SW480 (cell line): ENCODE measurements around the gene GATAD2B.
"Not testable (repeated sequence)": the region's sequence is repeated elsewhere in the genome, so short reads cannot be mapped to it uniquely, and the experiment has no call there.

Source experiments
- DNase-seq: peaks from one replicate; pipeline ENCODE4 v3.0.0-alpha.2; 2016; ENCODE audit warnings: low spot score

Gene GATAD2B

GRCh38 chr1:153929981-153930948 lies 7.5 kb upstream of the GATAD2B start:
- DNase-seq: no peak

DNA sequence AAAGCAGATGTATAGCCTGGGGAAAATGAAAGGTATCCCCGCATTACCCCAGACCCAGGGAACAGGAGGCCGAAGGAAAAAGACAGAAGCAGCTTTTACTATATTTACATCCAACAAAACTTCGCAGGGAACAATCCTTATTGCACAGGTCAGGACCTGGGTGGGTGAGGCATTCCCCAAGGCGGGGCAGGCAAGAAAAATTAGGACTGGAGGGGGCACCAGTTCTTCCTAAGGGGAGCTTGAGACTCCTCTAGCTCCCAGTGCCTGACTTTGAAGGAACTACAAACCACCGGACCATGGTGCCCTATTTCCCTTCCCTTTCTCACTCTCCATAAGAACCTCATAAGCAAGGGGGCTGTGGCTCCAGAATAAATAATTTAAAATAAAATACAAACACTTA lies 6.7 kb upstream of the GATAD2B start:
- no peak for DNase-seq

GRCh38 chr1:153928791-153929341 lies 6.1 kb upstream of the GATAD2B start:
- no peak for DNase-seq

DNA sequence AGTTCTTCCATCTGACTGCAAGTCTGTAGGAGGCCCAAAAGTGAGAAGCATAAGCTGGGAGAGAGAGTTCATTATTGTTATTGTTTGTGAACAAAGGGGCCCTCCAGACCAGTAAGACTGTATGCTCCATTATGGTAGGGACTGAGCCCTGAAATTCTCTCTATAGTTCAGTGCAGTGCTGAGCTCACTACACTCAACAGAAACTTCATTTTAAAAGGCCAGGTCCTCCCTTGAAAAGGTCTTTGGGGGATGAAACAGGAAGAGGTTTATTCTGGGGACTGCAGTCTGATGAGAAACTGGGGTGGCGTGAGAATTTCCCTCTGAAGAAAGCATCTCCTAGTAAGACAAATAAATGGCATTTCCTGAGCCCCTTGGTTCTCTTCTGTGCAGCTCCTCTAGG lies 5.5 kb upstream of the GATAD2B start:
- no peak for DNase-seq

DNA sequence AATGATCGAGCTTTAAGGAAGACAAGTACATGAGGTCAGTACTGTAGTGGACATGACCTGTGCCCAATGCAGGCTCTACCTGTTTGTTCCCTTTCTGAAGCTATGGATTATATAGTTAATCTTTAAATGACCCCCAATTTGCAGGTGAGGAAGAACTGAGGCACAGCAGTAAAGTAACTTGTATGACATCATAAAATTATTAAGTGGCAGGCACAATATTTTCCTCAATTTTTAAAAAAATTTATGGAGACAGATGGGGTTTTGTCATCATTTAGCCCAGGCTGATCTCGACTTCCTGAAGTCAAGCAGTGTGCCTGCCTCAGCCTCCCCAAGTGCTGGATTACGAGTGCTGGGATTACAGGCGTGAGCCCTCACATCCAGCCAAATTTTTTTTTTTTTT lies 3.6 kb upstream of the GATAD2B start:
- DNase-seq: no peak

DNA sequence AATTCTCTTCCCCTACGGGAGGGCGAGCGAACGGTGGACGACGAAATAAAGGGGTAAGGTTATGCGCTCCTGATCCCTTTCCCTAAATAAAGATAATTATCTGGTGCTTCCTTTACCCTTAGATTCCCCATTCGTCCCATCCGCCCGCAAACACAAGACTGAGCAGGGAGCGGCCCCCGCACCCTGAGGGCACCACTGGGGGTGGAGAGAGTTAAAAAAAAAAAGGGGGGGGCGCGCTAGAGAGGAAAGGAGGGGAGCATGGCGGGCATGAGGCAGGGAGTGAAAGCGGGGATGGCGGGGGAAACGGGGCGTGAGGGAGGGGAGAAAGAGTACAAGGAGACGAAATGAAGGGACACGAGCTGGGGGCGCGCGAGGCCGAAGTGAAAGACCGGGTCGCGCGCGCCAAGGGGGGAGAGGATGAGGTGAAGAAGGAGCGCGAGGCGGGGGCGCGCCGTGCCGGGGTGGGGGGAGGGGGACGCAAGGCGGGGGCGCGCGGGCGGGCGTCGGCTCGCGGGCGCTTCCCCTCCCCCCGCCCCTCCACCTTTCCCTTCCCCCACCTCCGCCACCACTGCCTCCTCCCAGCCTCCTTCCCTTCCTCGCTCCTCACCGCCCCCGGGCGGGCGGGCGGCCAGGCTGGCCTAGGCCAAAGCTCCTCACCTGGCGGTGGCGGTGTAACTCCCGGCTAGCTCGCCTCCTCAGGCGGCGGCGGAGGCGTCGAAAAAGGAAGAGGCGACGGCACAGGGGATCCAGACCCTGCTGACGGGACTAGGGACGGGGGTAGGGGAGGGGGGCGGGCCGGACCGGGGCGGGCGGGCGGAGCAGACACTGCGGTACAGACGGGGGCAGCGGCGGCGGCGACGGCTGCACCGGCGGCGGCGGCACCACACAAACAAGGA lies 448 bp downstream of the GATAD2B start:
- DNase-seq: peak; percentile 76

DNA sequence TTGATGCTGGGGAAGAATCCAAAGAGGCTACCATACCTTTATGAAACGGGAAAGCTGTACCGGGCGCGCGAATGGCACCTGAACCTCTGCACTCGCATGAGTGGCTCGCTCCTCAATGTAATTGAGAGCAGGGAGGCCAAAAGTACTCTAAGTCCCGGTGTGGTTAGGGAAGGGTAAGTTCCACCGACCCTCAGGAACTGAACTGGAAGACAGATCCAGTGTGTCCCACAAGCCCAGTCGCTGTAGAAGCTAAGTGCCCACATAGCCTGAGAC lies 1.0 kb downstream of the GATAD2B start:
- DNase-seq: peak; percentile 22

GRCh38 chr1:153921080-153921802 lies 1.5 kb downstream of the GATAD2B start:
- DNase-seq: no peak

- no peak for DNase-seq
These were observed 2.6 kb downstream of the GATAD2B start for GRCh38 chr1:153919876-153920852.

DNA sequence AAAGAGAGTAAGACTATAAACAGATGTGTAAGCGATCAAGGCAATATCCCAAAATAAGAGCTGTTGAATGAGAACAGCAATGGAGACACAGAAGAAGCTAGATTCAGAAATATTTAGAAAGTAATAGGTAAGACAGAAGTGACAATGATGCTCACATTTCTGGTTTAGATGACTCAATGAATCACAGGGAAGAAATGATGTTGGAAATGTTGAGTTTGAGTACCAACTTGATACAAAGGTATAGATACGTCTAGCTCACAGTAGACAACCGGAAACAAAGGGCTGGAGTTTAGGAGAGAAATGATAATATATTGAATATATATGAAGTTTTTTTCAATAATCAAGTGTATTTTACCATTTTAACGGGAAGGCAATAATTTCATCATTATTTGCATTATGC lies 6.5 kb downstream of the GATAD2B start:
- DNase-seq: no peak

GRCh38 chr1:153912349-153912748 lies 10.4 kb downstream of the GATAD2B start:
- DNase-seq: no peak

GRCh38 chr1:153910560-153910959 lies 12.2 kb downstream of the GATAD2B start:
- not testable (repeated sequence) for DNase-seq

GRCh38 chr1:153908071-153908470 lies 14.7 kb downstream of the GATAD2B start:
- DNase-seq: no peak

GRCh38 chr1:153907134-153907533 lies 15.6 kb downstream of the GATAD2B start:
- no peak for DNase-seq

DNA sequence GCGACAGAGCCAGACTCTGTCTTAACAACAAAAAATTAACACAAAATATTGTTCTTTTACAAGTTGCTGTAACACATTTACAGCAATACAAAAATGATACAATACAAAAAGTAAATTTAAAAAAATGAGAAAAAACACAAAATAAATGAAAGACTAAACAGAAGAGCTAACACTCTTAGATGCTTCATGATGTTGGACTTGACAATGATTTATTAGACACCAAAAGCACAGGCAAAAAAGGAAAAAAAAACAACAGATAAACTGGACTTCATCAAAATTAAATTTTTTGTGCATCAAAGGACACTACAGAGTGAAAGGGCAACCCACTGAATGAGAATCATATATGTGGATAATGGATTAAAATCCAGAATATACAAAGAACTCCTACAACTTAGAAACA lies 16.4 kb downstream of the GATAD2B start:
- DNase-seq: no peak

- DNase-seq: not testable (repeated sequence)
These were observed 16.9 kb downstream of the GATAD2B start for GRCh38 chr1:153905908-153906307.

DNA sequence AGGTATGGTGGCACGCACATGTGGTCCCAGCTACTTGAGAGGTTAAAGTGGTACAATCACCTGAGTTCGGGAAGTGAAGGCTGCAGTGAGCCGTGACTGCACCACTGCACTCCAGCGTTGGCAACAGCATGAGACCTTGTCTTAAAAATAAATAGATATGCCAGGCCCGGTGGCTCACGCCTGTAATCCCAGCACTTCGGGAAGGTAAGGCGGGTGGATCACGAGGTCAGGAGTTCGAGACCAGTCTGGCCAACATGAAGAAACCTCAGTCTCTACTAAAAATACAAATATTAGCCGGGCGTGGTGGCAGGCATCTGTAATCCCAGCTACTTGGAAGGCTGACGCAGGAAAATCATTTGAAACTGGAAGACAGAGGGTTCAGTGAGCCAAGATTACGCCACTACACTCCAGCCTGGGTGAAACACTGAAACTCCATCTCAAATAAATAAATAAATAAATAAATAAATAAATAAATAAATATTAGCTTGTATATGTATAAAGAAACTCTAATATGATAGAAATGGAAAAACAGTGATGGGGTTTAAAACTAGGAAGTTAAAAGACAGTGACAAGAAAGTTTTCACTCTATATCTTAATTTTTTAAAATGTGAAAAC lies 18.8 kb downstream of the GATAD2B start:
- no peak for DNase-seq

DNA sequence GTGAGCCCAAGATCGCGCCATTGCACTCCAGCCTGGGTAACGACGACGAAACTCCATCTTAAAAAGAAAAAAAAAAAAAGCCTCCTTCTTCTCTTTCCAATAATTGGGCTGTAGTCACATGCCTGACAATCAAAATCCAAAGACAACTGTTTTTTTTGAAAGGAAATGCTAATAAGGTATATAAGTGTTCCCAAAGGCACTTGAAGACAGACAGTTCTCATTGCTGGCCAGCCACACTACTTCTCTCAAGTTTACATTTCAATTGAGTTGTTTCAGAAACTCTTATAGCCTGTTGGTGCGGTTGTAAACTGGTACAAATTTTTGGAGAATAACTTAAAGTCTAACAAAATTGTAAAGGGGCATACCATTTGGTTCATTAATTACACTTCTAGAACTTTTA lies 23.3 kb downstream of the GATAD2B start:
- DNase-seq: no peak

GRCh38 chr1:153895866-153896265 lies 26.9 kb downstream of the GATAD2B start:
- DNase-seq: not testable (repeated sequence)

DNA sequence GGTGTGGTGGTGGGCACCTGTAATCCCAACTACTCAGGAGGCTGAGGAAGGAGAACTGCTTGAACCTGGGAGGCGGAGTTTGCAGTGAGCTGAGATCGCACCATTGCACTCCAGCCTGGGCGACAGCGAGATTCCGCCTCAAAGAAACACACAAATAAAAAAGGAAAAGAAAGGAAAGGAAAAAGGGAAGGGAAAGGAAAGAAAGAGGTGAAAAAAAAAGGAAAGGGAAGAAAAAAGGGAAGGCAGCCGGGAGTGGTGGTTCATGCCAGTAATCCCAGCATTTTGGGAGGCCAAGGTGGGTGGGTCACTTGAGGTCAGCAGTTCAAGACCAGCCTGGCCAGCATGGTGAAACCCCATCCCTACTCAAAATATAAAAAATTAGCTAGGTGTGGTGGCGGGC lies 31.7 kb downstream of the GATAD2B start:
- DNase-seq: not testable (repeated sequence)
